ENCODE data around the gene VIT.

DNA sequence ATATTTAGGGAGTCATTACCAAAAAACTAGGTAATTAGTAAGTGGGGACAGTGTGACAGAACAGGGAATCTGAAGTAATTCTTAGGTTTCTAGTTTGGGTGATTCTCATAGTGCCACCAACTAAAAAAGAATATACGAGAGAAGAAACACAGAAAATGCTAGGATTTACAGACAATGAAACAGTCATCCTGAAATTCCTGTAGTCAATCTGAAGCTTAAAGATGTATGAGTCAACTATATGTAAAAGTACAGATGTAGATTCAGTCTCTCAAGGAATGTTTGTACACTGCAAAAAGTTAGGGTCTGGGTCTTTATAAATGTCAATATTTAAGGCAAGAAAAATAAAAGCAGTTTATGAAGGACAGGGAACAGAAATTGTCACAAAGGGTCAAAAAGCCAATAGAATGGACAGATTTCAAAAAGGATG lies 162.9 kb downstream of the VIT start:
- TF ChIP-seq CTCF (IDR thresholded peaks at IDR 0.05; ENCODE audit: insufficient read depth, low read depth, low read length) (no peak), EZH2 (IDR thresholded peaks at IDR 0.05; ENCODE audit: insufficient read depth, low read length) (no peak)

Measured in astrocyte (in vitro differentiated cells and primary cell).